ENCODE results near the gene GTPBP4.
A peak's percentile ranks its signal among the peaks of the same experiment; 100 is the strongest.

DNA sequence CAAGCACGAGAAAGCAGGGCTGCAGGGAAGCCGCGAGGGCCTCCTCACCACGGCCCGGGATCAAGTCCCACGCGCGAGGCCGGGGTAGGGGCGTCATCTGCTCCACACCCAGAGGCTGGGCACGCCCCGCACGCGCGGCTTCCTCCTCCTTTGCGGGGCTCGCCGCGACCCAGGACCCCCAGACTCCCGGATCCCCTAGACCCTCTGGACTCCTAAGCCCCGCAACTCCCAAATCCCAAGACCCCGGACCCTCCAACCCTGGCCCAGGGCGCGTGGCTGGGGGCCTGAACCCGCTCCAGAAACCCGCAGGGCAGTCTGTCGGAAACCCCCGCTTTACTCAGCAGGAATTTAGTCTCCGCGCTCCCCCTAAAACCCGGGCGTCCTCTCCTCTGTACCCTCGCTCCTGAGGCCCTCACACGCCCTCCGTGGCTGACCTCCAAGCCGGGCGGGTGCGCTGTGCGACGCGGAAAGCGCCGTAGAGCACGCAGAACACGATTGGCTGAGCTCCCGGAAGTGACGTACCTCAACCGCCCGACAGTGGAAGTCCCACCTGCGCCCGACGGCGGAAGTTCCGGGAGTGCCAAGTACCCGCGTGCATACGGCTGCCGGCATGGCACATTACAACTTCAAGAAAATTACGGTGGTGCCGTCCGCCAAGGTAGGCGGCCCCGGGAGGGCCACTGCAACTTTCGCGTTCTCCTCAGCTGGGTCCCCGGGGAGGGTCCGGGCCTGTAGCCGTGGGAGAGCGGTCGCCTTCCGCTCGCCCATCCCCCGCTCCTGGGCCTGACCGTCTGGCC is at the start of gene GTPBP4:
- TF ChIP-seq, protein P1, sequence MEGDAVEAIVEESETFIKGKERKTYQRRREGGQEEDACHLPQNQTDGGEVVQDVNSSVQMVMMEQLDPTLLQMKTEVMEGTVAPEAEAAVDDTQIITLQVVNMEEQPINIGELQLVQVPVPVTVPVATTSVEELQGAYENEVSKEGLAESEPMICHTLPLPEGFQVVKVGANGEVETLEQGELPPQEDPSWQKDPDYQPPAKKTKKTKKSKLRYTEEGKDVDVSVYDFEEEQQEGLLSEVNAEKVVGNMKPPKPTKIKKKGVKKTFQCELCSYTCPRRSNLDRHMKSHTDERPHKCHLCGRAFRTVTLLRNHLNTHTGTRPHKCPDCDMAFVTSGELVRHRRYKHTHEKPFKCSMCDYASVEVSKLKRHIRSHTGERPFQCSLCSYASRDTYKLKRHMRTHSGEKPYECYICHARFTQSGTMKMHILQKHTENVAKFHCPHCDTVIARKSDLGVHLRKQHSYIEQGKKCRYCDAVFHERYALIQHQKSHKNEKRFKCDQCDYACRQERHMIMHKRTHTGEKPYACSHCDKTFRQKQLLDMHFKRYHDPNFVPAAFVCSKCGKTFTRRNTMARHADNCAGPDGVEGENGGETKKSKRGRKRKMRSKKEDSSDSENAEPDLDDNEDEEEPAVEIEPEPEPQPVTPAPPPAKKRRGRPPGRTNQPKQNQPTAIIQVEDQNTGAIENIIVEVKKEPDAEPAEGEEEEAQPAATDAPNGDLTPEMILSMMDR (IDR thresholded peaks at IDR 0.05) = no peak
- TF ChIP-seq POLR2A (IDR thresholded peaks at IDR 0.05) = peak; percentile 62
- TF ChIP-seq EP300 (IDR thresholded peaks at IDR 0.05) = peak; percentile 19
